Stomach smooth muscle (tissue), 2 donors: ENCODE results near the gene SLC6A20.

Experiments
- H3K27ac ChIP-seq: one replicate; pipeline ENCODE4 v1.7.0; 2013; ENCODE audit warnings: mild to moderate bottlenecking, low read length, inconsistent platforms
- H3K27me3 ChIP-seq, 2 donors: one replicate each; pipeline ENCODE4 v1.7.0; 2013; ENCODE audit warnings: low read length in 2 of 2; ENCODE audit not compliant: insufficient read depth in 2 of 2, control insufficient read depth in 1 of 2
- H3K36me3 ChIP-seq, 2 donors: one replicate each; pipeline ENCODE4 v1.7.0; 2013; ENCODE audit warnings: low read length in 2 of 2; ENCODE audit not compliant: control insufficient read depth in 2 of 2, insufficient read depth in 2 of 2
- H3K4me1 ChIP-seq: one replicate; pipeline ENCODE4 v1.7.0; 2013; ENCODE audit warnings: low read length; ENCODE audit not compliant: control insufficient read depth, insufficient read depth
- H3K4me3 ChIP-seq, 2 donors: one replicate each; pipeline ENCODE4 v1.7.0; 2013; ENCODE audit warnings: low read length in 2 of 2
- H3K9ac ChIP-seq, 2 donors: one replicate each; pipeline ENCODE4 v1.7.0; 2013; ENCODE audit warnings: low read length in 2 of 2, mild to moderate bottlenecking in 1 of 2
- H3K9me3 ChIP-seq, 2 donors: one replicate each; pipeline ENCODE4 v1.7.0; 2013; ENCODE audit warnings: low read length in 2 of 2; ENCODE audit not compliant: control insufficient read depth in 2 of 2
- donor health status: healthy.
- donor health status: Pancreatic carcinoma.

The SLC6A20 gene

GRCh38 chr3:45746165-45746776 lies 50.1 kb downstream of the SLC6A20 start:
- no peak overlapping the region for H3K9ac ChIP-seq
- H3K36me3 ChIP-seq = peaks cover 31 to 35% of the 10 kb centered on the region in 2 donors
- no peaks in the 10 kb centered on the region for H3K9me3 ChIP-seq
- H3K4me1 ChIP-seq = no peaks in the 10 kb centered on the region
- no peak overlapping the region for H3K4me3 ChIP-seq
- H3K27me3 ChIP-seq = no peaks in the 10 kb centered on the region
- no peak overlapping the region for H3K27ac ChIP-seq

GRCh38 chr3:45742461-45743089 lies 53.8 kb downstream of the SLC6A20 start:
- Histone ChIP-seq H3K9ac (no peak overlapping the region), H3K9me3 (no peaks in the 10 kb centered on the region), H3K36me3 (peaks cover 56 to 58% of the 10 kb centered on the region in 2 donors), H3K27me3 (no peaks in the 10 kb centered on the region), H3K4me1 (no peaks in the 10 kb centered on the region), H3K27ac (no peak overlapping the region), H3K4me3 (no peak overlapping the region)

- Histone ChIP-seq H3K36me3 (peaks cover 54 to 56% of the 10 kb centered on the region in 2 donors), H3K27me3 (no peaks in the 10 kb centered on the region), H3K27ac (no peak overlapping the region), H3K4me3 (no peak overlapping the region), H3K4me1 (no peaks in the 10 kb centered on the region), H3K9me3 (no peaks in the 10 kb centered on the region), H3K9ac (no peak overlapping the region)
Observed at GRCh38 chr3:45741742-45742460, 54.4 kb downstream of the SLC6A20 start.

GRCh38 chr3:45741247-45741646 lies 55.1 kb downstream of the SLC6A20 start:
- Histone ChIP-seq H3K4me1 (no peaks in the 10 kb centered on the region), H3K9ac (no peak overlapping the region)

GRCh38 chr3:45739991-45740390 lies 56.3 kb downstream of the SLC6A20 start:
- H3K4me1 ChIP-seq = no peaks in the 10 kb centered on the region

More at GRCh38 chr3:45741247-45741646, 55.1 kb downstream of the SLC6A20 start:
- H3K27me3 ChIP-seq = no peaks in the 10 kb centered on the region
- no peak overlapping the region for H3K4me3 ChIP-seq
- H3K9me3 ChIP-seq = no peaks in the 10 kb centered on the region
- H3K36me3 ChIP-seq = peaks cover 53 to 58% of the 10 kb centered on the region in 2 donors
- H3K27ac ChIP-seq = no peak overlapping the region

GRCh38 chr3:45737234-45737633 lies 59.1 kb downstream of the SLC6A20 start:
- peaks cover 50 to 56% of the 10 kb centered on the region in 2 donors for H3K36me3 ChIP-seq
- no peak overlapping the region for H3K9ac ChIP-seq
- no peaks in the 10 kb centered on the region for H3K27me3 ChIP-seq
- H3K9me3 ChIP-seq = no peaks in the 10 kb centered on the region
- no peaks in the 10 kb centered on the region for H3K4me1 ChIP-seq
- H3K4me3 ChIP-seq = no peak overlapping the region
- H3K27ac ChIP-seq = no peak overlapping the region

More at GRCh38 chr3:45739991-45740390, 56.3 kb downstream of the SLC6A20 start:
- H3K27ac ChIP-seq = no peak overlapping the region
- H3K4me3 ChIP-seq = no peak overlapping the region
- H3K36me3 ChIP-seq = peaks cover 49 to 55% of the 10 kb centered on the region in 2 donors
- H3K9ac ChIP-seq = no peak overlapping the region
- no peaks in the 10 kb centered on the region for H3K27me3 ChIP-seq
- no peaks in the 10 kb centered on the region for H3K9me3 ChIP-seq

- no peak overlapping the region for H3K27ac ChIP-seq
- H3K4me1 ChIP-seq = no peaks in the 10 kb centered on the region
- no peaks in the 10 kb centered on the region for H3K27me3 ChIP-seq
- H3K4me3 ChIP-seq = no peak overlapping the region
- no peak overlapping the region for H3K9ac ChIP-seq
- peaks cover 49 to 51% of the 10 kb centered on the region in 2 donors for H3K36me3 ChIP-seq
- H3K9me3 ChIP-seq = no peaks in the 10 kb centered on the region
Observed at GRCh38 chr3:45736707-45737106, 59.6 kb downstream of the SLC6A20 start.

GRCh38 chr3:45730409-45731154 lies 65.8 kb downstream of the SLC6A20 start:
- Histone ChIP-seq H3K4me3 (no peak overlapping the region), H3K4me1 (no peaks in the 10 kb centered on the region), H3K27ac (no peak overlapping the region), H3K9ac (no peak overlapping the region), H3K9me3 (no peaks in the 10 kb centered on the region), H3K36me3 (peaks cover 14 to 15% of the 10 kb centered on the region in 2 donors), H3K27me3 (no peaks in the 10 kb centered on the region)

GRCh38 chr3:45729614-45730013 lies 66.7 kb downstream of the SLC6A20 start:
- no peaks in the 10 kb centered on the region for H3K9me3 ChIP-seq
- H3K36me3 ChIP-seq = peaks cover 10 to 15% of the 10 kb centered on the region in 2 donors
- no peak overlapping the region for H3K27ac ChIP-seq
- H3K4me1 ChIP-seq = no peaks in the 10 kb centered on the region
- no peak overlapping the region for H3K9ac ChIP-seq
- H3K4me3 ChIP-seq = no peak overlapping the region
- no peaks in the 10 kb centered on the region for H3K27me3 ChIP-seq

- Histone ChIP-seq H3K9me3 (no peaks in the 10 kb centered on the region), H3K27me3 (no peaks in the 10 kb centered on the region), H3K27ac (no peak overlapping the region), H3K4me1 (no peaks in the 10 kb centered on the region), H3K9ac (no peak overlapping the region), H3K4me3 (no peak overlapping the region), H3K36me3 (peaks cover 11 to 15% of the 10 kb centered on the region in 2 donors)
Observed at GRCh38 chr3:45724911-45725310, 71.4 kb downstream of the SLC6A20 start.
